K562 (cell line): ENCODE measurements around the gene ARHGAP32. TPM values are rescaled to one million over a fixed set of nuclear protein-coding genes. Genes with fewer than 3 reads are reported as not detected.

Source experiments
- ATAC-seq: fragments of 200-7000 bp; cut with Tn5 transposase; 3 replicates; pipeline ENCODE4 v1.9.1; 2020; ENCODE audit warnings: moderate library complexity
- BruUV-seq: library from RNA; stranded (reverse); fragments of 400-500 nt; replicated peaks from 2 replicates; lab custom pipeline; 2021; lab: Mats Ljungman, UMichigan
- CTCF ChIA-PET: fragments of 300-600 bp; formaldehyde crosslinking; extraction: SDS; loops from one replicate; lab custom pipeline; 2021; ENCODE audit warnings: low intra/inter-chr PET ratio; lab: Yijun Ruan, JAX
- POLR2A ChIA-PET: fragments of 300-600, 350-650 bp; sonication (Branson Sonifier 250); formaldehyde crosslinking; extraction: SDS; loops from one replicate; lab custom pipeline; 2021; ENCODE audit warnings: antibody characterized with exemption, inconsistent platforms; lab: Yijun Ruan, JAX
- DNase-seq, 4 experiments: peaks; one replicate each; pipeline versions ENCODE4 v3.0.0 to v3.0.0-alpha.2; 2011 to 2018; ENCODE audit warnings: low spot score in 3 of 4, mixed read lengths in 3 of 4; ENCODE audit errors: extremely low read depth in 1 of 4
- FAIRE-seq: peaks from 2 replicates; lab custom pipeline; 2011; peaks lifted over from hg19 to GRCh38; lab: Jason Lieb, UNC
- H2AFZ ChIP-seq: 2 replicates; pipeline ENCODE4 v1.6.0; 2011; ENCODE audit warnings: low read depth, low read length, control low read depth, inconsistent platforms
- H3K27ac ChIP-seq: fragments of 200-600 bp; 3 replicates; pipeline ENCODE4 v1.8.0; 2011; ENCODE audit warnings: low read depth, mild to moderate bottlenecking, control low read depth, inconsistent platforms, low read length, moderate library complexity, mixed read lengths; ENCODE audit errors: extremely low read depth
- H3K27me3 ChIP-seq, 2 experiments: fragments of 300-600 bp in 1 of 2; 2 replicates in 1 of 2; 3 replicates in 1 of 2; pipeline versions ENCODE4 v1.6.0 to v1.8.0; 2011; ENCODE audit warnings: inconsistent platforms in 2 of 2, low read length in 2 of 2, mild to moderate bottlenecking in 1 of 2, mixed read lengths in 1 of 2, moderate library complexity in 1 of 2; ENCODE audit not compliant: control insufficient read depth in 2 of 2, insufficient read depth in 2 of 2
- H3K36me3 ChIP-seq: fragments of 300-600 bp; 3 replicates; pipeline ENCODE4 v1.8.0; 2011; ENCODE audit warnings: mild to moderate bottlenecking, low read length, inconsistent platforms; ENCODE audit not compliant: control insufficient read depth, insufficient read depth
- H3K4me1 ChIP-seq, 2 experiments: fragments of 200-600 bp in 1 of 2; replicated peaks in 1 of 2; 2 replicates in 1 of 2; 3 replicates in 1 of 2; pipeline versions ENCODE4 v1.5.1 to v1.8.0; 2011; ENCODE audit warnings: inconsistent platforms in 2 of 2, low read length in 2 of 2, mild to moderate bottlenecking in 1 of 2, mixed read lengths in 1 of 2, moderate library complexity in 1 of 2; ENCODE audit not compliant: control insufficient read depth in 2 of 2, insufficient read depth in 2 of 2
- H3K4me2 ChIP-seq: 2 replicates; pipeline ENCODE4 v1.6.1; 2011; ENCODE audit warnings: low read length, control low read depth, inconsistent platforms, mixed read lengths; ENCODE audit not compliant: insufficient read depth
- H3K4me3 ChIP-seq: fragments of 200-600 bp; sonication (generic), shearing (Covaris generic); 2 replicates; pipeline ENCODE4 v1.5.1; 2016; ENCODE audit warnings: control low read depth, inconsistent platforms
- H3K79me2 ChIP-seq: fragments of 200-600 bp; 3 replicates; pipeline ENCODE4 v1.8.0; 2011; ENCODE audit warnings: low read length, inconsistent platforms; ENCODE audit not compliant: control insufficient read depth, insufficient read depth
- H3K9ac ChIP-seq, 2 experiments: 2 replicates each; pipeline versions ENCODE4 v1.6.0 to v1.6.1; 2011; ENCODE audit warnings: low read depth in 2 of 2, low read length in 2 of 2, control low read depth in 1 of 2, inconsistent platforms in 1 of 2, mild to moderate bottlenecking in 1 of 2, mixed read lengths in 1 of 2; ENCODE audit not compliant: insufficient read depth in 1 of 2
- H3K9me1 ChIP-seq: one replicate; pipeline ENCODE4 v1.6.0; 2011; ENCODE audit warnings: inconsistent platforms, mild to moderate bottlenecking, low read length, moderate library complexity; ENCODE audit not compliant: control insufficient read depth, insufficient read depth
- H3K9me3 ChIP-seq: replicated peaks from 2 replicates; pipeline ENCODE4 v1.5.1; 2011; ENCODE audit warnings: low read depth, low read length, inconsistent platforms; ENCODE audit not compliant: control insufficient read depth, insufficient read depth
- H4K20me1 ChIP-seq: replicated peaks from 2 replicates; pipeline ENCODE4 v1.6.1; 2011; ENCODE audit warnings: low read length, inconsistent platforms, mixed read lengths; ENCODE audit not compliant: control insufficient read depth, insufficient read depth
- ASH1L ChIP-seq: fragments of 450-650 bp; IDR thresholded peaks from 2 replicates; pipeline ENCODE4 v1.6.1; 2018; ENCODE audit warnings: borderline replicate concordance, mild to moderate bottlenecking, low read depth; ENCODE audit not compliant: partially characterized antibody
- CREB1 ChIP-seq, 2 experiments: sonication (generic) in 1 of 2; formaldehyde crosslinking in 1 of 2; IDR thresholded peaks; 2 replicates each; pipeline versions ENCODE4 v1.6.1 to v1.8.0; 2012 to 2022; ENCODE audit warnings: inconsistent platforms in 1 of 2, mild to moderate bottlenecking in 1 of 2, missing genetic modification reagents in 1 of 2, moderate library complexity in 1 of 2
- ESRRA ChIP-seq: fragments of 450-650 bp; IDR thresholded peaks from 2 replicates; pipeline ENCODE4 v1.6.1; 2014; ENCODE audit warnings: low read depth, mild to moderate bottlenecking, moderate library complexity, borderline replicate concordance
- FIP1L1 ChIP-seq: fragments of 200-400 bp; formaldehyde crosslinking; IDR thresholded peaks from 2 replicates; pipeline ENCODE4 v1.6.1; 2018; ENCODE audit warnings: mild to moderate bottlenecking, low read depth, low read length; ENCODE audit not compliant: poor library complexity, severe bottlenecking
- FOXP1 ChIP-seq: sonication (generic); formaldehyde crosslinking; IDR thresholded peaks from 2 replicates; pipeline ENCODE4 v1.8.0; 2022; ENCODE audit warnings: mild to moderate bottlenecking, missing genetic modification reagents
- KHSRP ChIP-seq: fragments of 450-650 bp; IDR thresholded peaks from 2 replicates; pipeline ENCODE4 v1.6.1; 2017
- KLF10 ChIP-seq: fragments of 250-450 bp; sonication (Bioruptor Pico); IDR thresholded peaks from 2 replicates; pipeline ENCODE4 v1.6.1; 2021; ENCODE audit warnings: matching md5 sums
- KLF13 ChIP-seq: fragments of 450-650 bp; IDR thresholded peaks from 2 replicates; pipeline ENCODE4 v1.6.1; 2016; ENCODE audit warnings: missing genetic modification characterization, low read depth, mild to moderate bottlenecking, missing compliant biosample characterization, moderate library complexity, borderline replicate concordance
- MIER1 ChIP-seq: fragments of 450-650 bp; IDR thresholded peaks from 2 replicates; pipeline ENCODE4 v1.6.1; 2016; ENCODE audit warnings: antibody characterized with exemption, mild to moderate bottlenecking, low read depth
- NCOA4 ChIP-seq: fragments of 450-650 bp; IDR thresholded peaks from 2 replicates; pipeline ENCODE4 v1.6.1; 2018; ENCODE audit warnings: mild to moderate bottlenecking; ENCODE audit not compliant: partially characterized antibody
- SNIP1 ChIP-seq: fragments of 450-650 bp; IDR thresholded peaks from 2 replicates; pipeline ENCODE4 v1.7.1; 2017; ENCODE audit warnings: low read depth, mild to moderate bottlenecking
- TEAD1 ChIP-seq, 2 experiments: fragments of 450-650 bp in 1 of 2; sonication (generic) in 1 of 2; formaldehyde crosslinking; IDR thresholded peaks; 2 replicates each; pipeline versions ENCODE4 v1.4.0 to v1.8.0; 2020 to 2022; ENCODE audit warnings: mild to moderate bottlenecking in 2 of 2, missing genetic modification reagents in 1 of 2
- TFAM ChIP-seq: fragments of 250-450 bp; sonication (Bioruptor Pico); conservative IDR thresholded peaks from 2 replicates; pipeline ENCODE4 v1.5.0; 2021; ENCODE audit warnings: mild to moderate bottlenecking, moderate library complexity
- XRCC4 ChIP-seq: IDR thresholded peaks from one replicate; pipeline ENCODE4 v1.6.1; 2011; ENCODE audit not compliant: insufficient read depth, insufficient read length; ENCODE audit errors: extremely low read depth
- ZNF143 ChIP-seq: sonication (generic); formaldehyde crosslinking; IDR thresholded peaks from 2 replicates; pipeline ENCODE4 v1.9.0; 2022; ENCODE audit warnings: mild to moderate bottlenecking, missing genetic modification reagents
- WGBS: fragments of 100-300 bp; shearing (Covaris generic); methylation state at CpG from one replicate; pipeline ENCODE4 v1.1.6; 2016; ENCODE audit warnings: low coverage, mixed read lengths; ENCODE audit not compliant: insufficient coverage; ENCODE audit errors: missing lambda C conversion rate; 5-methylcytosine and 5-hydroxymethylcytosine counted together
- in situ Hi-C: fragments of 300-500 bp; cut with MboI; formaldehyde crosslinking; loops from 4 replicates; pipeline ENCODE4 v1.15.0; 2018; ENCODE audit warnings: inconsistent platforms, mixed read lengths
- intact Hi-C: fragments of 100-400 bp; cut with micrococcal nuclease; formaldehyde crosslinking; loops from 2 replicates; pipeline ENCODE4 v1.14.2; 2022
- polyA plus RNA-seq, 8 experiments: library from polyadenylated mRNA; depleted of rRNA in 4 of 8; stranded (reverse) in 5 of 8; unstranded in 3 of 8; fragments of >200 nt; fragmentation: Nextera tagmentation in 2 of 8; fragmentation: Illumina TruSeq in 1 of 8; extraction: Ambion mirVana in 2 of 8; extraction: Trizol in 1 of 8; gene quantifications; 2 replicates each; pipeline versions ENCODE4 v1.2.1 to v1.2.3, GENCODE V29; 2011 to 2014; ENCODE audit warnings: inconsistent platforms in 1 of 8, missing spikeins in 1 of 8
- total RNA-seq, 7 experiments: library from RNA; depleted of rRNA in 6 of 7; stranded (reverse); fragments of >200 nt in 6 of 7; fragmentation: Illumina TruSeq in 2 of 7; extraction: Trizol in 2 of 7; gene quantifications; 2 replicates each; pipeline versions ENCODE4 v1.2.1 to v1.2.3, GENCODE V29; 2011 to 2021; ENCODE audit warnings: low replicate concordance in 1 of 7
- TF ChIP-seq, protein P1 (sequence below): sonication (generic); formaldehyde crosslinking; IDR thresholded peaks from 2 replicates; pipeline ENCODE4 v1.8.0; 2022; ENCODE audit warnings: mild to moderate bottlenecking, missing genetic modification reagents

Gene ARHGAP32
- total and polyA plus RNA-seq, 9 of the 15 experiments (the other 6 are each of a cell fraction or from before 2014, with no cell fraction given): 0.18 TPM; not detected in 8

DNA sequence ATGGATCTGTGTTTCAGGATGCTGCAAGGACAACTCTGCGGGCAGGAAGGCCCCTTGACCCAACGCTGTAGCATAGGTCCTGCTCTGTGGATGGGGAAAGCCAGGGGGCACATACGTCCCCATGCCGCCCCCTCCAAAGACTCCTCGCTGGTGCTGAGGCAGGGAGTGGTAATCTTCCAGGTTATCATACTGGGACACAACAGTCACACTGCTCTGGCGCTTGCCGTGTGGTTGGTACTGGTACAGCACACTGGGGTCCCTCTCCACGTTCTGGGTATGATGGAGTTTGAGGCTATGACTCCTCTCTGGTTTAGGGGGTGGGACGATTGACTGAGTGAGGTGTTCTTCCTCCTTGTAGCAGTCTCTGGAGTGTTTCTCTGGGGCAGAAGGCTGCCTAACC, 223.2 kb downstream of the ARHGAP32 start:
- FAIRE-seq (no peak), DNase-seq (no peak)
- Histone ChIP-seq H2AFZ (no peak overlapping the region), H3K27ac (no peak overlapping the region), H4K20me1 (no peaks in the 10 kb centered on the region), H3K27me3 (no peaks in the 10 kb centered on the region), H3K4me3 (no peak overlapping the region)
- in situ Hi-C loops: no loop called here
- intact Hi-C loops: no loop called here
- no TSS peak for BruUV-seq
- WGBS: 0% methylated on average over 9 of the region's 9 CpGs
- TF ChIP-seq XRCC4: no peak
- no peak for TF ChIP-seq TEAD1 (CRISPR knock-in tag; IDR thresholded peaks at IDR 0.05)
- TF ChIP-seq CREB1 (IDR thresholded peaks at IDR 0.05): no peak
- TF ChIP-seq CREB1 (CRISPR knock-in tag; IDR thresholded peaks at IDR 0.05): no peak
- TF ChIP-seq KLF10 (CRISPR knock-in tag): no peak
- no peak for TF ChIP-seq TFAM (CRISPR knock-in tag)
- TF ChIP-seq FOXP1 (CRISPR knock-in tag): no peak
- TF ChIP-seq, all 486 proteins: peak for 0
- Histone ChIP-seq H3K9ac (no peak overlapping the region), H3K9me1 (no peaks in the 10 kb centered on the region), H3K79me2 (no peaks in the 10 kb centered on the region), H3K4me2 (no peak overlapping the region), H3K4me1 (no peaks in the 10 kb centered on the region), H3K36me3 (no peaks in the 10 kb centered on the region), H3K9me3 (no peaks in the 10 kb centered on the region)
- POLR2A ChIA-PET: no interaction called here
- peak; percentile 33; the same call in 2 of the 3 replicates for ATAC-seq
- CTCF ChIA-PET: no interaction called here

GRCh38 chr11:128967578-128967977, 224.5 kb downstream of the ARHGAP32 start:
- no peaks in the 10 kb centered on the region for H3K9me1 ChIP-seq
- no peak overlapping the region for H2AFZ ChIP-seq
- H3K4me2 ChIP-seq: no peak overlapping the region
- H3K4me1 ChIP-seq: no peaks in the 10 kb centered on the region
- in situ Hi-C loops (no loop called here), intact Hi-C loops (no loop called here)
- ATAC-seq (no peak), FAIRE-seq (no peak), DNase-seq (no peak)
- H3K79me2 ChIP-seq: no peaks in the 10 kb centered on the region
- H3K36me3 ChIP-seq: no peaks in the 10 kb centered on the region
- no TSS peak for BruUV-seq
- WGBS: 2% methylated on average over 5 of the region's 6 CpGs
- no peaks in the 10 kb centered on the region for H3K9me3 ChIP-seq
- ChIA-PET CTCF (no interaction called here), POLR2A (no interaction called here)
- H3K9ac ChIP-seq: no peak overlapping the region
- H3K4me3 ChIP-seq: no peak overlapping the region
- H3K27me3 ChIP-seq: no peaks in the 10 kb centered on the region
- H3K27ac ChIP-seq: no peak overlapping the region
- H4K20me1 ChIP-seq: no peaks in the 10 kb centered on the region
- TF ChIP-seq ESRRA (no peak), NCOA4 (no peak), FIP1L1 (no peak), KLF13 (no peak), FOXP1 (CRISPR knock-in tag) (no peak), SNIP1 (no peak), ZNF143 (CRISPR knock-in tag) (no peak), MIER1 (no peak), ASH1L (no peak), KHSRP (no peak)
- TF ChIP-seq, protein P1, sequence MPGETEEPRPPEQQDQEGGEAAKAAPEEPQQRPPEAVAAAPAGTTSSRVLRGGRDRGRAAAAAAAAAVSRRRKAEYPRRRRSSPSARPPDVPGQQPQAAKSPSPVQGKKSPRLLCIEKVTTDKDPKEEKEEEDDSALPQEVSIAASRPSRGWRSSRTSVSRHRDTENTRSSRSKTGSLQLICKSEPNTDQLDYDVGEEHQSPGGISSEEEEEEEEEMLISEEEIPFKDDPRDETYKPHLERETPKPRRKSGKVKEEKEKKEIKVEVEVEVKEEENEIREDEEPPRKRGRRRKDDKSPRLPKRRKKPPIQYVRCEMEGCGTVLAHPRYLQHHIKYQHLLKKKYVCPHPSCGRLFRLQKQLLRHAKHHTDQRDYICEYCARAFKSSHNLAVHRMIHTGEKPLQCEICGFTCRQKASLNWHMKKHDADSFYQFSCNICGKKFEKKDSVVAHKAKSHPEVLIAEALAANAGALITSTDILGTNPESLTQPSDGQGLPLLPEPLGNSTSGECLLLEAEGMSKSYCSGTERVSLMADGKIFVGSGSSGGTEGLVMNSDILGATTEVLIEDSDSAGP: no peak
